ENCODE results near the gene LDB2.
"Not testable (repeated sequence)": the region's sequence is repeated elsewhere in the genome, so short reads cannot be mapped to it uniquely, and the experiment has no call there.

The LDB2 gene

DNA sequence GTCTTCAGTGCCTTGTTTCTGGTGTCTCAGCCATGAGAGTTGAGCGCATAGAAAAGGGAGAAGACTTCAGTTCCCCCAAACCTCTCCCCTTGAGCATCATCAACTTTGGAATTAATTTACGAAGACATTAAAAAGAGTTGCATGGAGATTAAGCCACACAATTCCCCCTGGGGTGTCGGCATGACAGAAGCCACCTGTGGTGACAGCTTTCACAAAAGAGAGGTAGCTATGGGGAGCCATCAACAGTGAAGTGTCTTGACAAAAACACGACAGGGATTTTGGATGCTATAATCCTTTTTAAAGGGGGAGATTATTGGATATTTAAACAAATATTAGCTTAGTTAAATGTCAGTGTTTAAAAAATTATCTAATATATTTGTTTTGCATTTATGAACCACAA, 307.6 kb downstream of the LDB2 start:
- DNase-seq: no peak

DNA sequence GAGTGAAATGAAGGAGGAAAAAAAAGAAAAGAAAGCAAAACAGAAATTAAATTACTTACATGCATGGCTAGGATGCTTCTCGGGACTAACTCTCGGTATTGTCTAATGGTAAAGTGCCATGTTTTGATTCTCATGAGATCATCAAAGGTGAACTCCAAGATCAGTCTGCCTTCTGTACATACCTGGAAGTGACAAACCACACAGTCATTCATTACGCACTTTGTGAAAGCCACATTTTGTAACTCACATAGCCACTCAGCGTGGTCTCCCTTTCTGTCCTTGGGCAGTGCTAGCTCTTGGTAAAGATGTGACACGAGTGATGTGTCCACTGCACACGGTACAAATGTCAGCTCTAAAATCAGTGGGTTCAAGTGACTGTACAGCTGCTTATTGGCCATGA, 309.8 kb downstream of the LDB2 start:
- no peak for DNase-seq

DNA sequence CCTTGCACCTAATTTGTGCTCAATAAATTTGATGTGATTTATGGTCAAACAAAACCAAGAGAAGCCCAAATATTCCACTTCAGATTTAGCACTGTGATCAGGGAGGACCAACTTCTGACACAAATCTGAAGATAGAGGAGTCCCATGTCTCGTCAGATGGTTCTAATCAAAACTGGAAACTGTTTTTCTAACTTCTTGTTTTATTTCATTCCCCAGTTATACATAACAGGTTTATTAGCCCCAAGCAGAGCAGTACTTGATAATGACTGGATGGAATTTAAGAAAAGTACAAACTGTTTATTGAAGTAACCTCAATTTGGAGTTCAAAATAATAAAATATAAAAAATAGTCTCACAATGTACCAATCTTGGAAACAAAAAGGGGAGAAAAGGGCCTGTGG, 310.3 kb downstream of the LDB2 start:
- no peak for DNase-seq

DNA sequence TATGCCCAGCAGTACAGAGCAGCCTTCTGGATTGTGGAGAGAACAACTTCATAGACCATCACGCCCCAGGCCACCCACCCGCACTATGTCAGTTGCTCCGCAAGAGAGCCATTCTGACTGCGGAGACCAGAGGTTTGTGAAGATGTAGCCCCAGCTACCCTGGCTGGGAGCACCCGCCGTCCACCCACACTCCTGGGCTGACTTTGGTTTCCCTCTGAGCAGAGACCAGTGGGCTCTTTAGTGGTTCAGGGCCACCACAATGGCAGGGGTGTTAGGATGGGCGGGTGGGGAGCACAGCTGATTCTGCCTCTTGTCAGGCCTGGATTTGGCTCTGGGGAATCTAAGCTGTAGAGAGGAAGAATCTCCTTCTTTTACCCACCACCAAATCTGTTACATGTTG, 313.4 kb downstream of the LDB2 start:
- DNase-seq: no peak

DNA sequence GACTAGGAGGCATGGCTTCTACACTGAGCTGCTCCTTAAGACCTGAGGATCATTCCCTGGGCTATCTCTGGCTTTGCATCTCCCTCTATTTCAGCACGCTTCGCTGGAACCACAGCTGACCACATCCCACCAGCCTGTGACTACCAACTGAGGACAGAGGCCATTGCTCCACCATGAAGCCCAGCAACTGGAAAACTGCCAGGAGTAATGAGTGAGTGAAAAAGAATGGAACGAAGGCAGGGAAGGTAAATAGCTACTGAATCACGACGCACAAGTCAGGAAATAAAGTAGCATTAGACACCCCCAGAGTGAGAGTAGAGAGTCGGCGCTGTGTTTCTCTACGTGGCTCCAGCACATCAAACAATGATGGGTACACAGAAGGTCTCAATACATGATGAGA, 314.7 kb downstream of the LDB2 start:
- DNase-seq: no peak

DNA sequence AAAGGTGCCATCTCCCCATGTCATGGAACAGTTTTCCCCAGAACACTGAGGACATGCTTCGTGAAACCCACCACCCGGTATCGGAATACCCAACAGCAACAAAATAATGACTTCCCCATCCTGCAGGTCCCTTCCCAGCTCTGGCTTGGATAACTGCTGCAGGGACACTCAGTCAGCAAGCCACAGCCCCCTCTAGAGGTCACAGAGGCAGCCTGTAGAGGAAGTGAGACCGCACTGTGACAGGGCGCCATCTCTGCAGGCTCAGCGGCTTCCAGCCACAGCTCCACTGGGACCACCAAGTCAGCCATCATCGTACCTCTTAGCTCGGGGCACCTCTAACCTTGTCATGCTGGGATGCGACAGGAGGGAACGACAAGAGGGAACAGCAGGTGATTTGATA, 315.9 kb downstream of the LDB2 start:
- no peak for DNase-seq

DNA sequence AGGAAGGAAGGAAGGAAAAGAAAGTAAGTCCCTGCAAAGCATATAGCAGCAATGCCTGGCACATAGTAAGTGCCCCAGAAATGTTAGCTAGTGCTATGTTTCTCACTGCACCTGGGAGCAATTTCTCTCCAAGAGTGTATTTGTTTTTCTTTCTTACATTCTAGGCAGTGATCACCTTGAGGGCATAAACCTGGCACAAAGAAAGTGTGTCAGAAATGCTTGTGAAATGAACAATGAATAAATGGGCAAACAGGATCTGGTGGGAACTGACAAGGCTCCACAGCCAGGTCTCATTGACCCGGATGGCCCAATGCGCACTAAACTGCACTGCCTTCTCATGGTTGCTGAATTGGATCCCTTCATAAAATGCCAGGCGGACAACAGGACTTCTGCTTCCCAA, 316.4 kb downstream of the LDB2 start:
- no peak for DNase-seq

DNA sequence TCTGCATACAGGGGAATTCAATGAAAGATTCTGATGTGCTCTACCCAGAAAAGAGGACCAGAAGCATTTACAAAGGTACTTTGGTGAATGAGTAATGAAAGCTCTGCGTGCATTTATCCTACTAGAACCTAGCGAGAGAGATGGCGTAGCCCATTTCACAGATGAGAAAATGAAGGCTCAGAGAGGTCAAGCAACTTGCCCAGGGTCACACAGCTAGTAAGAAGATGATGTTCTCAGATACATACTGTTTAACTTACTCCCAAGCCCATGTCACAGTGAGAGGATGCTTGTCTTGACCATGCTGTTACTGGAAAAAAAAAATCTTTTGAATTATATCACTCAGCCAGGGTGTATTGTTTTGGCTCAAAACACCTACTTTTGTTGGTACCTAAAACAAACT, 317.3 kb downstream of the LDB2 start:
- no peak for DNase-seq

DNA sequence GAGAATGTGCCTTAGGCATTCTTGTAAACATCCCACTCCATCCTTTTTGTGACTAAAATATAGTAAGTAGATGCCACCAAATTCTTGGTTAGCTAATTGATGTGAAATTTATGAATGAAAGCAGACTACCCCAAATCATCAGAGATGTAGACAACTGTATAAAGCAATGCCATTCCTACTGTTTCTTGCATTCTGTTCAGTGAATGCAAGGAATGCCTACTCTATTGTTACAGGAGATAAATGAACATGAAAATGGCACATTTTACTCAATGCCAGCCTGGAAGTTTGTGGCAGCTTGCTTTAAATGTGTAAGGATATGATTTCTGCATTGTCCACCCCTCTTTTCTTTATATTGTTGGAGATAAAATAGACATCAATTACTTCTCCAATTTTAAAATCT, 317.9 kb downstream of the LDB2 start:
- DNase-seq: no peak

DNA sequence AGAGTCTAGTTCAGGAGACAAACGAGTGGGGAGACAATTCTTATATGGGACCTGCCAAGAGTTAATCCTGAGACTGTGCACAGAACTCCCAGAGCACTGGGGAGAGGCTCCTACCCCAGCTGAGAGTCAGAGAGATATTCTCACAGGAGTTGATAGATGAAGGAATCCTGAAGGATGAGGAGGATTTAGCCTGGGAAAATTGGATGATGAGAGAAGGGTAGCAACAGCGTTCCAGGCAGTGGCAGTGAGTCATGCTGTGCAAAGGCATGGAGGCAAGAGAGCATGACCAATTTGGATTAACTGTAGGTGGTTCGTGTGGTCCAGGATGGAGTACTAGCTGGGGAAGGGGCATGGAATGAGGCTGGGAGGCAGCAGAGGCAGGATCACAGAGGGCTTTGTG, 318.6 kb downstream of the LDB2 start:
- DNase-seq: no peak

DNA sequence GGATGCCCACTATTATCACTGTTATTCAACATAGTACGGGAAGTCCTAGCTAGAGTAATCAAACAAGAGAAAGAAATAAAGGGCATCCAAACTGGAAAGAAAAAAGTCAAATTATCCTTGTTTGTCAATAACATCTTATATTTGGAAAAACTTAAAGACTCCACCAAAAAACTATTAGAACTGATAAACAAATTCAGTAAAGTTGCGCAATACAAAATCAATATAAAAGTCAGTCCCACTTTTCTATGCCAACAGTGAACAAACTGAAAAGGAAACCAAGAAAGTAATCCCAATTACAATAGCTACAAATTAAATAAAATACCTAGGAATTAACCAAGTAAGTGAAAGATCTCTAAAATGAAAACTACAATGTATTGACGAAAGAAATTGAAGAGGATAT, 321.3 kb downstream of the LDB2 start:
- no peak for DNase-seq

DNA sequence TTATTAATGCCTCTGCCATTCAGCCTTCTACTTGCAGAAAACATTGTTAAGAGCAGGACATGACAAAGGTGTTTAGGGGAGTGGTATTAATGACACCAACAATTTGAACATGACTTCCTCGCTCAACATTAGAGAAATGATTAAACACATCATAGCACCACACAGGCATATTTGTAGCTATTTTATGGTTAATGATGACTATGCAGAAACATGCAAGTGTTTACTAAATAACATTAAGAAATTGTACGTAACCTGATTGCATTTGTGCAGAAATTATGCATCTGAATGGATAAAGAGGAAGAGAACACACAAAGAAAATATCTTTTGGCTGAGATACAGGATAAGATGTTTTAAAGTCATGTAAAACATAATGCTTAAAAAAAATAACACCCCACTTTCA, 323.5 kb downstream of the LDB2 start:
- DNase-seq: no peak

DNA sequence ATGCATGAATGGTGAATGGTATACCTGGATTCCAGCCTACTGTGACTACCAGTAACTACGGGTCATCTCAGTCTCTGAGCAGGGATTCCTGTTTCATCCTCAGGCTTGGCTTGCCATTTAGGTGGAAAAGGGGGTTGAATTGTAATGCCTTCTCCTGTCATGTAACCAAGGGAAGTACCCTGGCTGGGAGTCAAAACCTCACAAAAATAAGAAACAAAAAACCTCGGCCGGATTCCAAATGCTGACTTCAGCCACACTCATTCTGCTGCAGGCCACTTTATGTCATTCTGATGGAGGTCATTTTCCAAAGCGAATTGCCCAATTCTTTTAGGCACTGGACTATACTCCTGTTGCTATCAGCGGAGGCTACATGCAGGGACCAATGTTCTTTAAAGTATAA, 324.7 kb downstream of the LDB2 start:
- DNase-seq: no peak

DNA sequence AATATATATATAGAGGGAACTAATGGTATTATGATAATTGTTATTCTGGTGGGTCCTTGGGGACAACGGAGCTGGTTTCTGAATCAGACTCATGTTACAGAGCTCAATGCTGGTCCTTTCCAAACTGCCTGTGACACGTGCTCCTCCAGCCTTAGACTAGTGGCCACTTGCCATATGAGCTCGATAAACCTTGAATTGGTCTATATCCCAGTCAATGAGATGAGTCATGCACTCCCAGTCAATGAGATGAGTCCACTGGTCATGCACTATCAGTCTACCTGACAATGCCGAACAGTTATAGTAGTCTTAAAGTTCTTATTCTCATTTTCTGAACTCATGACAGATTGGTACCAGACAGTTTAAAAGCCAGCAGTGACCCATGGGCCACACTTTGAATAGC, 325.2 kb downstream of the LDB2 start:
- no peak for DNase-seq

DNA sequence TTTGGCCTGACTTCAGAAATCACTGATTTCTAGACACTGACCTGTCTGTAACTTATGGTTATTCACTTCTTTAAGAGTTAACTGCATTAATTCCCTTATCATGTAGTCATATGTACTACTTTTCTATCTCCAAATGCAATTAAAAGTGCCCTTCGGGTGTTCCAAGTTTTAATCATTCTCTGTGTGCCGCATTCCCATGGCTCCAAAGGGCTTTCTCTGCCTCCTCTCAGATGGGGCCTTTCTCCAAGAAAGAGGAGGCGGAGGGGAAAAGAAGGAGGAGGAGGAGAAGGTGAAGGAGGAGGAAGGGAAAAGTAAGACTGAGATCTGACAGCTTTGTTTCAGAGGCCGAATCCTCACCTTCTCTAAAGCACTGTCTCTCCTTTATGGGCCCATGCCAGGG, 325.8 kb downstream of the LDB2 start:
- DNase-seq: no peak

DNA sequence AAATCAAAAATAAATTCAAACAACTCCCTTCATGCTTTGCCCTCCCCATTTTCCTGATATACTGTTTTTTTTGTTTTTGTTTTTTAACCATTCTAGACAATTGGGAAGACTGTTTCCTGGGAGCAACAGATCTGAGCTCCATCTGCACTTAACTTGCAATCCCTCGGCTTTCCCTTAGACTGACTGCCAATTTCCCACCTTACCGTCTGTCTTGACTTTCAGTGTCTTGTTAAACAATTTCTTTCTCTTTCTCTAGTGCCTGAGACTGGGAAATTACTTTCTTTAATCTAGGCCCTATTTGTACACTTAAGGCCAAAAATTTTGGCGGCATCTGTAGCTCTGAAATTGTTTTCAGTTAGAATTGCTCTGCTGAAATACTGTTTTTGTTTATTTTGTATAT, 326.3 kb downstream of the LDB2 start:
- no peak for DNase-seq

DNA sequence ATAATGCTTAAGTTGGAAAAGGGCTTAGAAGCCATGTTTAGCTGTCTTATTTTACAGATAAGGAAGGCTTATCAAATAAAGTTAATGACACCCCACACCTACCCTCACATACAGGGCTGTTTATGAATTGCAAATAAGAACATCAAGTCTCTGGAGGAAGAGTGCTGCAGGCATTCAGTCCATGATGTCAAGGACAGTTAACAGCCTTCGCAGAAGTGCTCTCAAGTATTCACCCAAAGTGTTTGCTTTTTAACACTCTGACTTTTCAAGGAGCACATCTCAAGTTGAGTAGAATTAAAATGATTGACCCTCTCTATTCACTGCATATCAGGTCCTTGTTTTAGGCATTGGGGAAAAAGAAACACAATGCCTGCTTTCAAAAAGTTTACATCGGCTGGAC, 328.7 kb downstream of the LDB2 start:
- DNase-seq: no peak

DNA sequence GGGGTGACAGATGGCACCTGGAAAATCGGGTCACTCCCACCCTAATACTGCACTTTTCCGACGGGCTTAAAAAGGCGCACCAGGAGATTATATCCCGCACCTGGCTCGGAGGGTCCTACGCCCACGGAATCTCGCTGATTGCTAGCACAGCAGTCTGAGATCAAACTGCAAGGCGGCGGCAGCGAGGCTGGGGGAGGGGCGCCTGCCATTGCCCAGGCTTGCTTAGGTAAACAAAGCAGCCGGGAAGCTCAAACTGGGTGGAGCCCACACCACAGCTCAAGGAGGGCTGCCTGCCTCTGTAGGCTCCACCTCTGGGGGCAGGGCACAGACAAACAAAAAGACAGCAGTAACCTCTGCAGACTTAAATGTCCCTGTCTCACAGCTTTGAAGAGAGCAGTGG, 341.1 kb downstream of the LDB2 start:
- not testable (repeated sequence) for DNase-seq

DNA sequence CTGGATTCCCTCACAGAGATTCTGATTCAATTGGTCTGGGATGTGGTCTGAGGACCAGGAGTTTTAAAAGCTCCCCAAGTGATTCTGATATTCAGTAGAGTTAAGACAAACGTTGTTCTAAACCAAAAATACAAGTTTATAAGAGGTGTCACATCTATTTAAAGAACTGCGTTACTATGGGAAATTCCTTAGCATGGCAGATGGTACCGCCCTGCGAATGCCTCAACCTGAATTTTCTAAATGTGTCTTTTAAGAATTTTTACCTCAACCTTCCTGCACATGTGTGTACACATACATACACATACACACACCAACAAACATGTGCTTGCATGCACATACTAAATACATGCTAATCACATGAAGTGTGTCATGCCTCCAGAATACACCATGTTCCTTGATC, 343.3 kb downstream of the LDB2 start:
- no peak for DNase-seq

DNA sequence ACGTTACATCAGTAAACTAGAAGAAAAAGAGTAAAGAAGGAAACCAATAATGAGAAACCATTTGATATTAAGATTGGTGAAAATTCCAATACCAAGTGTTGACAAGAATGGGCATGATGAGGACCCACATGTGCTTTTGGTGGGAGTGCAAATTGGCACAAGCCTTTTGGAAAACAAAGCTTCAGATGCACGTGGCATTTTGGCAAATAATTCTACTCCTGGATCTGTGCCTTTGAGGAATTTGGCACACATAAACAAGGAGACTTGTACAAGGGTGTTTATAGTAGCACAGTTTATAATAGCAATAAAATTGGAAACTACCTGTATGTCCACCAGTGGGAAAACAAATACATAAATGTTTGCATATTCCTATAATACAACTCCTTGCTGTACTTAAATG, 347.9 kb downstream of the LDB2 start:
- DNase-seq: no peak

DNA sequence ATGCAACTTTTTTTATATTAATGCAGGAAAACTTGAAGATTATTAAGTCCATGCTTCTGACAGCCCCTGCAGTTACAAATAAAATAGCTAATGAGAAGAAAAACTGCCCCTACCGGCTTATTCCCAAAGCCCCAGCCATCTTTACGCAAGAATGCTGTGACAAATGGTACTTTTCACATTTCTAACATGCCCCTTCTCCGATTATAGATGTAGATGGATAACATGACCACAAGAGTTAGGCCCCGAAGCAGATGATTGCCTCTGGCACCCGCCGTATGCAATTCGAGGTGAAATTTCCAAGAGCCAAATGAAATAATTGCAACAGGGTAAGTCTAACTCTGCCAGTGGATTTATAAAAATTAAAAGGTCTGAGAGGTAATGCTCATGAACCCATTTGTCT, 352.8 kb downstream of the LDB2 start:
- DNase-seq: no peak

DNA sequence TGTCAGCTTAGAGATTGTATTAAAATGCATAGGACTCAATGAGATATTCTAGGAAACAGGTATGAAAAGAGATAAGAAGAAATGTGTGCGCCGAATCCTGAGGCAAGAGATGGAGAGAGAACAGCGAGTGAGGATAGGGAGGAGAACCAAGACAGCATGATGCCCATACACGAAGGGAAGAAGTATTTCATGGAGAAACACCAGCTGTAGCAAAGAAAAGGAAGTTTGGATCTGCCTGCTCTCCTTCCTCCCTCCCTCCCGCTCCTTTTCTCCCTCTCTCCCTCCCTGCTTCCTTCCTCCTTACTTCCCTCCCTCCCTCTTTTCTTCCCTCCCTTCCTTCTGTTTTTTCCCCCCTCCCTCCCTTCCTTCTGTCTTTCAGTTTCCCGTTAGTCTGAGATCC, 353.6 kb downstream of the LDB2 start:
- no peak for DNase-seq

DNA sequence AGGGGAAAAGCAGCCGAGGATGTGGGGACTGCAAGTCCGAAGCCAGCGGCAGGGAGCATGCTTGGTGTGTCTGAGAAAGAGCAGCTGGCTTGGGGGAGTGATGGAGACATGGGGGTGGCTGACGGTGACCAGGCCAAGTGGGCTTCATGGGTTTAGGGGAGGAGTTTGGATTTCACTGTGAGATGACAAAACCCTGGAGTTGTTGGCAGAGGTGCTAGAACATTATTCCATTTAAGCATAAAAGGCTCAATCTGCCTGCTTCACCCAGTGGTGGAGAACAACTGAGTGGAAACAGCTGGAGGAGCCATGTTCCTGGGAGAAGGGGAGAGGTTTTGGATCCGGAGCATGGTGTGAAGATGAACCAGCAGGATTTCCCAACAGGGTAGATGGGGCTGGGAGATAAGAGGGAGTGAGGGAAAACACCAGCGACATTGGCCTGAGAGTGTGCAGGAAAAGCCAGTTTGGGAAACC, 354.2 kb downstream of the LDB2 start:
- DNase-seq: no peak

DNA sequence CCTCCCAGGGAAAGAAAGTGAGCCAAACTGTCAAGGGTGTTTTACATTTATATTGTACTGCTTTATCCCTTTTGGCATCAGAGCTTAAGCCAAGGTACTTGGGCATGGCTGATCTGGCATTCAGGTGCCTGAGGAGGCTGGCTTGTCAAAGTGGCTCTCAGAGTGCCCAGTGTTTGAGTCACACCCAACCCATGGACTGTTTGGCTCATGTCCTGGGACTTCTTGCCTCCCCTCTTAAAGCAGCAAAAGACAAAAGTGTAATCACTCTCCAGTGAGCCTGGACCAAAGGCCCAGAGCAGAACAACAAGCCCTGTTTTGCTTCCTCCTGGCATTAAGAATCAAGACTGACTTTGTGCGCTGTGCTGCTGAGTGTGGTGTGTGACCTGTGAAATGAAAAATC, 360.5 kb downstream of the LDB2 start:
- DNase-seq: no peak

DNA sequence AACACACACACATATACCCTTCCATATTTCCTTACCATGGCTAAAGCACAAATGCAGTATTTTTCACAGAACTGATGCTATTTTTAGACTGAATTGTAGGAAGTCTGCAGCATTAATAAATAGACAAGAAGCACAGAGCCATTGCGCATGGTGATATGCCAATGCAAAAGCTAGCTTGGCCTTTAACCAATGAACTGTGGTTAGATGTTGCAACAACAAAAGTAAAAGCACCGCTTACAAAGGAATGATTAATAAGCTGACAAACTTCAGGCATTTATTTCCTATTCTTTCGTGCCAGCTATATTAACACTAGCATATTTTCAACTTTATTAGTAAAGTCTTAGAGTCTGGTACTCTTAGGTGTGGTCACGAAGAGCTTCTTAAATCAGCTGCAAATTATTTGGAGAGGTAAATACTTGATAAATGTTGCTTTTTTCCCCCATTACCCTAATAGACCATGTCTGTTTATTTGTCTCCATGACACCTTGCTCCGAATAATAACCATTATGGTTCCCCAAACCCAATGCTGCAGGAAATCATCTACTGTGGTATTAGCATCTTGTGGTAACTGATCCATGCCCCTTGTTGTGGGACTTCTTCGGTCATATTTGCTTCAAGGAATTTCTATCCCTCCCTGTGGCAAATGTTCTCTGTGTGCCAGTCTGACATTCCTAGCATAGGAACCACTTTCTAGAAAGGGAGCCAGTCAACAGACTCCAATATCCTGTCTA, 366.0 kb downstream of the LDB2 start:
- no peak for DNase-seq
